HepG2 (cell line): ENCODE results near the gene MRPL58.
A peak's percentile ranks its signal among the peaks of the same experiment; 100 is the strongest.

Experiments
- CTCF ChIP-seq: sonication (generic); formaldehyde crosslinking; IDR thresholded peaks from 2 replicates; pipeline ENCODE4 v1.5.0; 2020; ENCODE audit warnings: mild to moderate bottlenecking, missing genetic modification reagents, moderate library complexity
- FOXJ3 ChIP-seq: sonication (generic); formaldehyde crosslinking; IDR thresholded peaks from 2 replicates; pipeline ENCODE4 v1.4.0; 2020; ENCODE audit warnings: missing genetic modification reagents, mild to moderate bottlenecking, borderline replicate concordance
- MZF1 ChIP-seq: sonication (generic); formaldehyde crosslinking; IDR thresholded peaks from 2 replicates; pipeline ENCODE4 v1.8.1; 2023; ENCODE audit warnings: mild to moderate bottlenecking, missing genetic modification reagents, borderline replicate concordance
- NFYC ChIP-seq: IDR thresholded peaks from 2 replicates; pipeline ENCODE4 v1.6.1; 2016; ENCODE audit warnings: missing genetic modification reagents, missing compliant biosample characterization
- SMAD3 ChIP-seq: sonication (generic); formaldehyde crosslinking; IDR thresholded peaks from 2 replicates; pipeline ENCODE4 v1.4.0; 2020; ENCODE audit warnings: missing genetic modification reagents
- SMAD9 ChIP-seq: sonication (generic); formaldehyde crosslinking; IDR thresholded peaks from 2 replicates; pipeline ENCODE4 v1.5.1; 2020; ENCODE audit warnings: mild to moderate bottlenecking, missing genetic modification reagents
- TARDBP ChIP-seq: sonication (generic); formaldehyde crosslinking; IDR thresholded peaks from 2 replicates; pipeline ENCODE4 v1.8.0; 2022; ENCODE audit warnings: mild to moderate bottlenecking, missing genetic modification reagents
- USF2 ChIP-seq, 2 experiments: sonication (generic) in 1 of 2; formaldehyde crosslinking in 1 of 2; IDR thresholded peaks; 2 replicates each; pipeline versions ENCODE4 v1.5.1 to v1.6.1; 2011 to 2020; ENCODE audit warnings: borderline replicate concordance in 1 of 2, low read depth in 1 of 2, low read length in 1 of 2, mild to moderate bottlenecking in 1 of 2, missing genetic modification reagents in 1 of 2, moderate library complexity in 1 of 2
- ZNF143 ChIP-seq: sonication (generic); formaldehyde crosslinking; IDR thresholded peaks from 2 replicates; pipeline ENCODE4 v1.4.0; 2020; ENCODE audit warnings: missing genetic modification reagents
- ZNF274 ChIP-seq: sonication (generic); formaldehyde crosslinking; IDR thresholded peaks from 2 replicates; pipeline ENCODE4 v1.5.1; 2020; ENCODE audit warnings: mild to moderate bottlenecking, missing genetic modification reagents
- ZNF317 ChIP-seq: sonication (generic); formaldehyde crosslinking; IDR thresholded peaks from 2 replicates; pipeline ENCODE4 v1.5.0; 2020; ENCODE audit warnings: mild to moderate bottlenecking, missing genetic modification reagents
- ZSCAN22 ChIP-seq: sonication (generic); formaldehyde crosslinking; IDR thresholded peaks from 2 replicates; pipeline ENCODE4 v1.4.0; 2020; ENCODE audit warnings: mild to moderate bottlenecking, missing genetic modification reagents

GRCh38 chr17:74981979-74982662 is 30.3 kb upstream of the MRPL58 start:
- TF ChIP-seq ZSCAN22 (CRISPR knock-in tag), result no peak
- no peak for TF ChIP-seq USF2 (IDR thresholded peaks at IDR 0.05; ENCODE audit: low read depth, low read length)
- TF ChIP-seq USF2 (CRISPR knock-in tag; IDR thresholded peaks at IDR 0.05; ENCODE audit: borderline replicate concordance), result no peak
- TF ChIP-seq SMAD9 (CRISPR knock-in tag), result peak; percentile 19; the same call in 1 of the 2 replicates
- peak; percentile 96 for TF ChIP-seq ZNF274 (CRISPR knock-in tag)
- peak; percentile 35; the same call in 1 of the 2 replicates for TF ChIP-seq NFYC (CRISPR knock-in tag)
- TF ChIP-seq TARDBP (CRISPR knock-in tag), result peak; percentile 81; the same call in 1 of the 2 replicates
- TF ChIP-seq CTCF, result peak; percentile 62
- no peak for TF ChIP-seq FOXJ3 (CRISPR knock-in tag)
- peak; percentile 45; the same call in 1 of the 2 replicates for TF ChIP-seq ZNF317
- no peak for TF ChIP-seq SMAD3
- 0 out of 2 replicates have a peak, but pooled peaks have one; percentile 89 for TF ChIP-seq MZF1 (CRISPR knock-in tag)
- peak; percentile 24; the same call in 1 of the 2 replicates for TF ChIP-seq ZNF143 (CRISPR knock-in tag)
